Activated CD8-positive, alpha-beta T cell treated with anti-CD3 and anti-CD28 coated beads for 36 hours (primary cell): Measurements from ENCODE around the gene VDR. TPM values are rescaled to one million over a fixed set of nuclear protein-coding genes. Genes with fewer than 3 reads are reported as not detected.

ENCODE experiments used
- ATAC-seq: fragments of 200-7000 bp; cut with Tn5 transposase; one replicate; pipeline ENCODE4 v1.10.0; 2021; ENCODE audit warnings: mild to moderate bottlenecking, moderate library complexity
- CTCF ChIA-PET: fragments of 350-600 bp; sonication (Branson Sonifier 250); formaldehyde crosslinking; loops from one replicate; lab custom pipeline; 2021; ENCODE audit warnings: antibody characterized with exemption; lab: Charles Lee
- POLR2A ChIA-PET: fragments of 350-600 bp; sonication (Branson Sonifier 250); formaldehyde crosslinking; loops from one replicate; lab custom pipeline; 2021; ENCODE audit warnings: antibody characterized with exemption; lab: Charles Lee
- DNase-seq: peaks from one replicate; pipeline ENCODE4 v3.0.0-alpha.2; 2020
- H3K27ac Mint-ChIP-seq: one replicate; pipeline ENCODE4 v1.8.0; 2021; ENCODE audit warnings: mild to moderate bottlenecking, mixed read lengths
- H3K27me3 Mint-ChIP-seq: one replicate; pipeline ENCODE4 v1.8.0; 2021; ENCODE audit warnings: mixed read lengths
- H3K36me3 Mint-ChIP-seq: one replicate; pipeline ENCODE4 v1.8.0; 2021; ENCODE audit warnings: low read depth, mixed read lengths
- H3K4me1 Mint-ChIP-seq: one replicate; pipeline ENCODE4 v1.8.0; 2021; ENCODE audit warnings: low read depth, mixed read lengths
- H3K4me3 Mint-ChIP-seq: one replicate; pipeline ENCODE4 v1.8.0; 2021; ENCODE audit warnings: mild to moderate bottlenecking, moderate library complexity, mixed read lengths
- H3K9me3 Mint-ChIP-seq: one replicate; pipeline ENCODE4 v1.8.0; 2021; ENCODE audit warnings: mixed read lengths
- CTCF ChIP-seq: fragments of 200-600 bp; IDR thresholded peaks from one replicate; pipeline ENCODE4 v1.8.0; 2022; ENCODE audit warnings: antibody characterized with exemption, mild to moderate bottlenecking
- intact Hi-C: fragments of 100-400 bp; cut with micrococcal nuclease; formaldehyde crosslinking; loops from one replicate; pipeline ENCODE4 v1.10.0; 2022
- total RNA-seq, 2 experiments: library from RNA; stranded (reverse); gene quantifications; one replicate each; pipeline ENCODE4 v1.2.3, GENCODE V29; 2021

The VDR gene
- total RNA-seq, 2 experiments from 2014 or later: 84.6 to 86.4 TPM

DNA sequence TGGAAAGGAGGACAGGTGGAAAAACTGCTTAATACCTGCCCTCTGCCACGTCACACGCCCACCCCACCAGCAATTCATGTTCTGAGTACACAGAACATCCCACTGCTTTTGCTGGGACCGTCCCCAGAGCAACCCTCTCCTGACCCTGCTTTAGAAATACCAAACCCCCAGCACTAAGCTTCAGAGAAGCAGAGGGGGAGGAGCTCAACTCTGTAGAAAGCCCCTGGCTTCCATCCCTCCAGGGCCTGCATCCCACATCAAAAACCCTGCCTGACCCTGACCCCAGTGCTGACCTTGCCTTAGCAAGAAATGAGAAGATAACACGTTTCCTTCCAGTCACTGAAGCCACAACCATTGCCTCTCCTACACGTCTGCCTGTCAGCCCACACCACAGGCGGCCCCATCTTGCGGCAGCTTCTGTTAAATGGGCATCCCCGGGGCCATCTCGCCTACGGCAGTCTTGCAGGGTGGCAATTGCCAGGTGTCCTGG lies 19.7 kb downstream of the VDR start:
- CTCF ChIA-PET: interaction anchor here (0.8 to 4.9 kb wide), 17 partner anchors 10 to 142 kb away, joined by 3 to 37 read pairs (median 9); partner anchors contain the start of genes TMEM106C and VDR
- POLR2A ChIA-PET: interaction anchor here (0.6 to 5.7 kb wide), 13 partner anchors 9 to 179 kb away, joined by 3 to 57 read pairs (median 7); partner anchors contain the start of genes RPAP3 and VDR
- Mint-ChIP-seq H3K27me3 (no peaks in the 10 kb centered on the region), H3K36me3 (peaks cover 72% of the 10 kb centered on the region), H3K9me3 (no peaks in the 10 kb centered on the region), H3K4me1 (peaks cover 80% of the 10 kb centered on the region), H3K4me3 (peak overlapping the region; percentile 76), H3K27ac (peak overlapping the region; percentile 96)
- peak; percentile 98 for DNase-seq
- intact Hi-C loops: loop anchor here (2.0 to 5.0 kb wide), 2 partner anchors 24 to 73 kb away; no protein-coding TSS in a partner anchor
- TF ChIP-seq CTCF: no peak
- ATAC-seq: peak; percentile 89

GRCh38 chr12:47884501-47884900 lies 20.3 kb downstream of the VDR start:
- H3K36me3 Mint-ChIP-seq: peaks cover 77% of the 10 kb centered on the region
- H3K27ac Mint-ChIP-seq: peak overlapping the region; percentile 96
- POLR2A ChIA-PET: interaction anchor here (0.6 to 5.7 kb wide), 17 partner anchors 8 to 179 kb away, joined by 3 to 57 read pairs (median 4); partner anchors contain the start of genes RPAP3 and VDR
- peaks cover 79% of the 10 kb centered on the region for H3K4me1 Mint-ChIP-seq
- no peak for ATAC-seq
- H3K4me3 Mint-ChIP-seq: peak overlapping the region; percentile 76
- no peak for DNase-seq
- no peaks in the 10 kb centered on the region for H3K9me3 Mint-ChIP-seq
- intact Hi-C loops: loop anchor here (2.0 kb wide), 1 partner anchor 24 kb away; no protein-coding TSS in a partner anchor
- CTCF ChIA-PET: interaction anchor here (0.8 to 4.9 kb wide), 16 partner anchors 10 to 142 kb away, joined by 3 to 37 read pairs (median 9); partner anchors contain the start of genes TMEM106C and VDR
- H3K27me3 Mint-ChIP-seq: no peaks in the 10 kb centered on the region
- no peak for TF ChIP-seq CTCF

- Mint-ChIP-seq H3K36me3 (peaks cover 77% of the 10 kb centered on the region), H3K27ac (peak overlapping the region; percentile 96), H3K4me3 (peak overlapping the region; percentile 76), H3K9me3 (no peaks in the 10 kb centered on the region), H3K27me3 (no peaks in the 10 kb centered on the region), H3K4me1 (peaks cover 72% of the 10 kb centered on the region)
- no peak for ATAC-seq
- ChIA-PET CTCF (interaction anchor here (0.7 to 4.9 kb wide), 13 partner anchors 9 to 141 kb away, joined by 3 to 37 read pairs (median 5); partner anchors contain the start of gene VDR), POLR2A (interaction anchor here (1.2 to 5.7 kb wide), 14 partner anchors 9 to 167 kb away, joined by 3 to 57 read pairs (median 5); partner anchors contain the start of gene VDR)
- TF ChIP-seq CTCF: no peak
- intact Hi-C loops: loop anchor here (2.0 kb wide), 1 partner anchor 23 kb away; no protein-coding TSS in a partner anchor
- DNase-seq: no peak
Observed at GRCh38 chr12:47883663-47884195, 21.1 kb downstream of the VDR start.

DNA sequence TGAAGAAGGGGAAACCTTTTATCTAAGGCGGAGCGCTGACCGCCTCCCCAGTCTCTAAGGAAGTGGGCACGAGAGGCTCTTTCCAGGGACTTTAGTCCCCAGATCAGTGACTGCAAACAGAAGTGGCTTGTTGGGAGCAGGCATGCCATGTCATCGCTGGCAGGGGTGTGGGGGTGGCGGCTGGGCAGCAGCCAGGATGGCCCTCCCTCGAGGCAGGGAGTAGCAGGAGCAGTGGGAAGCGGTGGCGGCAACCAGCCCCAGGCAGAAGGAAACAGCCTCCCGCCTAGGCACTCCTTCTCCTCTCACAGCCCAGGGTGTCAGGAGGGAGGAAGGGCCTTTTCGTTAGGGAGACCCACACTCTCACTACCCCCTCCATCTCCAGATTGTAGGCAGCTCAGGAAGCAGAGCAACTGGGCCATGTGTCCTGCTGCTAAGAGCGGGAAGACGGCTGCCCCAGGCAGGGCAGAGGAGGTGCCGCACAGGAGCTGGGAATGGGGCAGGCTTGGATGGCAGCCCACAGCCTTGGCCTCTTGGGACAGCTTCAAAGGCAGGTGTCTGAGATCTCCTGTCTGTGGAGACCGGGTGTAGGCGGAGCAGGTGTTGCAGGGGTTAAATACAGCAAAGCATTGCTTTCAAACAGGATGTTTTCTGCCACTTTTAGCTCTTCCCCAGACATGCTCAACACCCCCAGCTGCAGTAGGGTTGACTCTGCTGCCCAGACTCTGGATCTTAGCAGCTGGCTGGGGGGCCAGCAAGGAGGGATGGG lies 21.8 kb downstream of the VDR start:
- ChIA-PET POLR2A (interaction anchor here (0.6 to 5.7 kb wide), 14 partner anchors 8 to 85 kb away, joined by 3 to 57 read pairs (median 5); partner anchors contain the start of gene VDR), CTCF (interaction anchor here (0.7 to 4.9 kb wide), 11 partner anchors 9 to 140 kb away, joined by 3 to 37 read pairs (median 5); partner anchors contain the start of gene VDR)
- peak overlapping the region; percentile 76 for H3K4me3 Mint-ChIP-seq
- H3K9me3 Mint-ChIP-seq: no peaks in the 10 kb centered on the region
- intact Hi-C loops: no loop called here
- peak overlapping the region; percentile 96 for H3K27ac Mint-ChIP-seq
- peaks cover 81% of the 10 kb centered on the region for H3K36me3 Mint-ChIP-seq
- ATAC-seq (peak; percentile 17), DNase-seq (peak; percentile 78)
- TF ChIP-seq CTCF: no peak
- H3K27me3 Mint-ChIP-seq: no peaks in the 10 kb centered on the region
- peaks cover 74% of the 10 kb centered on the region for H3K4me1 Mint-ChIP-seq
